ENCODE measurements around the gene KCNJ16.

GRCh38 chr17:70067134-70067533 is 7.9 kb upstream of the KCNJ16 start:
- no peak for TF ChIP-seq CTCF (IDR thresholded peaks at IDR 0.05)
- TF ChIP-seq ZFX (IDR thresholded peaks at IDR 0.05; ENCODE audit: borderline replicate concordance), result no peak

Data from 22Rv1 (cell line).